Loucy (cell line): Measurements from ENCODE around the gene ASPSCR1.

Source experiments
- H2AFZ ChIP-seq: fragments of 200-600 bp; sonication (generic); 2 replicates; pipeline ENCODE4 v1.6.0; 2016; ENCODE audit warnings: antibody characterized with exemption, mild to moderate bottlenecking, low read length, moderate library complexity
- H3F3A ChIP-seq: fragments of 200-600 bp; 2 replicates; pipeline ENCODE4 v1.6.0; 2016; ENCODE audit warnings: antibody characterized with exemption, low read depth, mild to moderate bottlenecking
- H3K27me3 ChIP-seq: fragments of 200-600 bp; sonication (generic); 2 replicates; pipeline ENCODE4 v1.6.1; 2014; ENCODE audit warnings: low read length, mild to moderate bottlenecking; ENCODE audit not compliant: insufficient read depth, poor library complexity, severe bottlenecking
- H3K36me3 ChIP-seq: fragments of 200-600 bp; sonication (generic); 2 replicates; pipeline ENCODE4 v1.6.1; 2016; ENCODE audit warnings: low read length; ENCODE audit not compliant: insufficient read depth
- H3K4me1 ChIP-seq: fragments of 200-600 bp; sonication (generic); 2 replicates; pipeline ENCODE4 v1.5.1; 2014; ENCODE audit warnings: low read length, mild to moderate bottlenecking; ENCODE audit not compliant: insufficient read depth, poor library complexity, severe bottlenecking
- H3K4me2 ChIP-seq: fragments of 200-600 bp; sonication (generic); 2 replicates; pipeline ENCODE4 v1.6.0; 2014; ENCODE audit warnings: antibody characterized with exemption, low read length, low read depth, mild to moderate bottlenecking; ENCODE audit not compliant: poor library complexity, severe bottlenecking
- H3K4me3 ChIP-seq: fragments of 200-600 bp; sonication (generic); 2 replicates; pipeline ENCODE4 v1.5.1; 2014; ENCODE audit warnings: low read length, mild to moderate bottlenecking, mixed read lengths; ENCODE audit not compliant: poor library complexity, severe bottlenecking
- H3K79me2 ChIP-seq: fragments of 200-600 bp; sonication (generic); 2 replicates; pipeline ENCODE4 v1.6.1; 2014; ENCODE audit warnings: low read length; ENCODE audit not compliant: insufficient read depth
- H3K9ac ChIP-seq: fragments of 200-600 bp; sonication (generic); 2 replicates; pipeline ENCODE4 v1.6.0; 2014; ENCODE audit warnings: mild to moderate bottlenecking, low read depth, low read length, moderate library complexity; ENCODE audit not compliant: poor library complexity, severe bottlenecking
- H3K9me2 ChIP-seq: fragments of 200-600 bp; sonication (generic); replicated peaks from 2 replicates; pipeline ENCODE4 v1.6.1; 2016; ENCODE audit warnings: low read depth, low read length, mixed read lengths
- H3K9me3 ChIP-seq: fragments of 200-600 bp; sonication (generic); 2 replicates; pipeline ENCODE4 v1.6.1; 2014; ENCODE audit warnings: mild to moderate bottlenecking, antibody characterized with exemption, low read length, low read depth; ENCODE audit not compliant: insufficient read depth
- H4K20me1 ChIP-seq: fragments of 200-600 bp; sonication (generic); 2 replicates; pipeline ENCODE4 v1.6.0; 2014; ENCODE audit warnings: antibody characterized with exemption, low read length, mild to moderate bottlenecking; ENCODE audit not compliant: insufficient read depth, poor library complexity, severe bottlenecking
- CTCF ChIP-seq: fragments of 200-600 bp; sonication (generic); conservative IDR thresholded peaks from 2 replicates; pipeline ENCODE4 v1.5.1; 2014; ENCODE audit warnings: mild to moderate bottlenecking, antibody characterized with exemption, low read length
- EZH2phosphoT487 ChIP-seq: fragments of 200-600 bp; IDR thresholded peaks from 2 replicates; pipeline ENCODE4 v1.6.1; 2018; ENCODE audit warnings: antibody characterized with exemption, mild to moderate bottlenecking, moderate library complexity, borderline replicate concordance

ASPSCR1 gene

DNA sequence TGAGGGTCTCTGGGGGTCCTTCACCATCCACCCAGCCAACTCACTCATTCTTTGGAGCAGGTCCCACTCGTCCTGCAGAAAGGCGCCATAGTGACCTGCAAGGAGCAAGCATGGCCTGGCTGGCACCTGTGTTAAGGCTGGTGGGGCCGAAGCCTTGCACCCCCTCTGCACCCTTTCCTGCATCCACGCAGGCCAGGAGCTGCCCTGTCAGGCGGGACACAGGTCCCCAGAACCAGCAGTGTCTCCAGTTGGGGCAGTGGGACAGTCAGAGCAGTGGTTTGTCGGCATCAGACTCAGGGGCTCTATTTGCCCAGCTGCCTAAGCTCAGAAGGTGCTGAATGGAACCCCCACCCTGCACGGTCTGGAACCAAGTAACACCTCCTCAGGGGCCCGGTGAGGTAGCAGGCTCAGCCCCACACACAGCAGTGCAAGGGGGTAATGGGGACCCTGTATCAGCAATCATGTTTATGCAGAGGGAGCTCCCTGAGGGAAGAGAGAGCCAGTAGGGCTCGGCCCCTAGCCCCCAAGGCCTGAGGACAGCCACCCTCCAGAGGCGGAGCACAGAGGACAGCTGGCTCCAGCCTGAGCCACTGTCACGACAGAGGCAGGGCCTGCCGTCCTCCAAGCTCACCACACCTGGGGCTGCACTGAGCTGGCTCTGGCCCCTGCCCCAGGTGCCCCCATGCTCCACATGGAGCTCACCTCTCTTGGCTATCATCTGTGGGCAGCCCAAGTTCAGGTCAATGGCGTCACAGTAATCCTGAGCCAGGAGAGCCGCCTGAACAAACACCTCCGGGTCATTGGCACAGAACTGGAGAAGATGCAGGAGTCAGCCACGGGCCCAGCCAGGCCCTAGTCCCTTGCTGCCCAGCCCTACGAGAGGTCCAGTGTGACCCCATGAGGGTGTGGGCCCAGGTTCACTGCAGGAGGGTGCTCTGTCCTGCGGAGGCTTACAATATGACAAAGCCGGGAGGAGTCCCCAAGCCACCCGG is 86.3 kb downstream of the ASPSCR1 start:
- Histone ChIP-seq H3K4me3 (peak overlapping the region; percentile 98), H3K4me2 (peak overlapping the region; percentile 95), H3F3A (no peaks in the 10 kb centered on the region), H3K36me3 (peaks cover 11% of the 10 kb centered on the region; the same call in 1 of the 2 replicates), H3K9me3 (no peaks in the 10 kb centered on the region), H3K9ac (peak overlapping the region; percentile 93), H4K20me1 (peaks cover 4% of the 10 kb centered on the region), H3K9me2 (no peaks in the 10 kb centered on the region), H3K79me2 (peaks cover 21% of the 10 kb centered on the region), H3K4me1 (peaks cover 14% of the 10 kb centered on the region), H3K27me3 (no peaks in the 10 kb centered on the region), H2AFZ (no peak overlapping the region)
- TF ChIP-seq EZH2phosphoT487 (no peak), CTCF (no peak)

DNA sequence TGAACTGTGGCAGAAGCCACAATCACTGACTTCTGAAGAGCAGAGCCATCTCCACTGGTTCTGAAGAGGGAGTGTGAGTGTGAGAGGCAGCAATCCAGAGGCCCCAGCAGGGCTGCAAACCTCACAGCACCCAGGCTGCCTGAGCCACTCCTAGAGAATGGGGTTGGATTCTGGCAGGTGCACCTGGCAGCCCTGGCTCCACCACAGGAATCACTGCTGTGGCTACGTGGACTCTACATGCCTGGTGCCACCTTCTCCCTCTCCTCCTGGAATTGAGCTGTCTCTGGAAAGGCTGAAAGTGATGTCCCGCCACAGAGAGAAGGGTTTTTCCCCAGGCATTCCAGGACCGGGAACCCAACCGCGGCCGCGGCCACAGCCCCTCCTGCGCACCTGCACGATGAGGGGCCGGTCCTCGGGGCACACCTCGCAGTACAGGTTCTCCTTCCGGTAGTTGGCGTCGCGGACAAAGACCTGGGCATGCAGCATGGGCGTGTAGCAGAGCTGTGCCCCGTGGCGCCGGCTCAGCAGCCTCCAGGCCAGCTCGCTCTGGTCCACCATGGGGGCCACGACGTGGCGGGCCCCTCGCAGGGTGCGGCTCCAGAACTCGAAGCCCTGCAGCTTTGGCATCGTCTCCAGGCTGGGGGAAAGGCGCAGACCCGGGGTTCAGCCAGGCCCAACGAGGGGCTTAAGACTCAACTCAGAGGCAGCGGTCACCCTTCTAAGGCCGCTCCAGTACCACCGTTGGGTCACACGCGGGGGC is 87.2 kb downstream of the ASPSCR1 start:
- peaks cover 14% of the 10 kb centered on the region for H3K4me1 ChIP-seq
- H3K9me2 ChIP-seq = no peaks in the 10 kb centered on the region
- H3K36me3 ChIP-seq = peaks cover 4% of the 10 kb centered on the region; the same call in 1 of the 2 replicates
- no peaks in the 10 kb centered on the region for H3K27me3 ChIP-seq
- H2AFZ ChIP-seq = no peak overlapping the region
- H3K79me2 ChIP-seq = peaks cover 21% of the 10 kb centered on the region
- peaks cover 4% of the 10 kb centered on the region for H4K20me1 ChIP-seq
- H3K4me2 ChIP-seq = peak overlapping the region; percentile 95
- H3K9ac ChIP-seq = peak overlapping the region; percentile 93
- H3K4me3 ChIP-seq = peak overlapping the region; percentile 98
- H3F3A ChIP-seq = no peaks in the 10 kb centered on the region
- TF ChIP-seq EZH2phosphoT487 (no peak), CTCF (no peak)
- no peaks in the 10 kb centered on the region for H3K9me3 ChIP-seq

GRCh38 chr17:82065193-82065637 is 87.8 kb downstream of the ASPSCR1 start:
- H3K36me3 ChIP-seq = no peaks in the 10 kb centered on the region; the same call in 1 of the 2 replicates
- no peak overlapping the region for H2AFZ ChIP-seq

More at GRCh38 chr17:82065193-82065637, 87.8 kb downstream of the ASPSCR1 start:
- Histone ChIP-seq H3K4me1 (peaks cover 14% of the 10 kb centered on the region), H3K27me3 (no peaks in the 10 kb centered on the region), H3K79me2 (peaks cover 21% of the 10 kb centered on the region), H3K9ac (peak overlapping the region; percentile 93), H3K4me3 (peak overlapping the region; percentile 98), H4K20me1 (peaks cover 4% of the 10 kb centered on the region), H3K9me2 (no peaks in the 10 kb centered on the region), H3F3A (no peaks in the 10 kb centered on the region), H3K4me2 (peak overlapping the region; percentile 95), H3K9me3 (no peaks in the 10 kb centered on the region)
- TF ChIP-seq CTCF = no peak
- no peak for TF ChIP-seq EZH2phosphoT487
